ENCODE data around the gene BAMBI. TPM values are rescaled to one million over a fixed set of nuclear protein-coding genes. Genes with fewer than 3 reads are reported as not detected.

Gene BAMBI
- total RNA-seq, 6 experiments from 2014 or later = 1.6 to 2.3 (median 2.2) TPM

DNA sequence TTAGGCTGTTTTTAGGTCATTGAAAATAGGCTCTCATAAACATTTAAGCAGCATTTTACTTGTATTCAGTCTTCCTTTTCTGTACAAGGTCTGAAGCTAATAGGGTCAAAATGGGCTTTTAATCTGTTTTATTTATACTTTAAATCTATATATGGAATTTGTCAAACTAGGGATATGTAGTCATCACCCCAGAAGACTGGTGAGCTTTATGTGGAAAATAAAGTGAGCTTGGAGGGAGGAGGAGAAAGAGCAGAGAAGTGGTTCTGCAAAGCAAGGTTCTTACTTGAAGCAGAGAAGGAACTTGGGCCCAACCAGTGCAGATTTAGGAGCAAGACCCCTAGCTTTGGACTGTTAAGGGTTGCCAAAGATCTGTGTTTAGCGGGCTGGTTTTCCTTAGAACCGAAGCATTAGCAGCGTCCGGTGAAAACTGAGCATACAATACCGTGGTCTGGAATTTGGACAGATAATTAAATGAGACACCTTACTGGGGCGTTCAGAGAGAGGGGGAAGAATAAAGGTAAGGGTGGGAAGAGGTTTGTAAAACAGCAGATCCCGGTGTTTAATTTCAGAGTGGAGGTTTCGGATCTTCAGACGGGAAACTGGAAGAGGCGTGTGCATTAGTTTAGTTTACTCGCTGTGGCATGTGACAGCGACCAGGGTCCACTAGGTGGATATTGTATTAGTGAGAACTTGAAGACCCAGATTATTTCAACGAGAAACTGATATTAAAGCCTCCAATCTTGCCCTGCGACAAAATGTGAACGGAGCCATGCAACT lies 2.4 kb downstream of the BAMBI start:
- no peak overlapping the region for H3K4me3 Mint-ChIP-seq
- peaks cover 11% of the 10 kb centered on the region for H3K27me3 Mint-ChIP-seq (ENCODE audit: insufficient read depth)
- no peaks in the 10 kb centered on the region for H3K36me3 Mint-ChIP-seq (ENCODE audit: low read depth)

DNA sequence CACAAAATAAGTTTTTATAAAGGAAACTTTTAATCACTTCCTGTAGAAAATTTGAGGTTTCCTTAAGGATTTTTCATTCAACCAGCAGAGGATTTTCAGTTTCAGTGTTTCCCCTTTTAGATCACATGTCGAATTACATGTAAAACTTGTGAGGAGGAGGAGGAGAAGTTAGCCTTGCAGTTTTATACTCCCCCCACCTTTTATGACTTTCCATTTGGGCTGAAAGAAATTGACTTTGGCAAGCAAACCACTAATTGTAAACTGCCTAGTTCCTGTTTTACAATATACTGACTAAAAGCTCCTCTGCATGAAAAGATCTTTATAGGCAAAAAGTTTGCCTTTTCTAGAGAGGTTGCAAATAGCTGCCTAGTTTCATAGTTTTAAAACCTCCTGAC lies 3.0 kb downstream of the BAMBI start:
- no peak overlapping the region for H3K27ac Mint-ChIP-seq
- TF ChIP-seq, protein P1, sequence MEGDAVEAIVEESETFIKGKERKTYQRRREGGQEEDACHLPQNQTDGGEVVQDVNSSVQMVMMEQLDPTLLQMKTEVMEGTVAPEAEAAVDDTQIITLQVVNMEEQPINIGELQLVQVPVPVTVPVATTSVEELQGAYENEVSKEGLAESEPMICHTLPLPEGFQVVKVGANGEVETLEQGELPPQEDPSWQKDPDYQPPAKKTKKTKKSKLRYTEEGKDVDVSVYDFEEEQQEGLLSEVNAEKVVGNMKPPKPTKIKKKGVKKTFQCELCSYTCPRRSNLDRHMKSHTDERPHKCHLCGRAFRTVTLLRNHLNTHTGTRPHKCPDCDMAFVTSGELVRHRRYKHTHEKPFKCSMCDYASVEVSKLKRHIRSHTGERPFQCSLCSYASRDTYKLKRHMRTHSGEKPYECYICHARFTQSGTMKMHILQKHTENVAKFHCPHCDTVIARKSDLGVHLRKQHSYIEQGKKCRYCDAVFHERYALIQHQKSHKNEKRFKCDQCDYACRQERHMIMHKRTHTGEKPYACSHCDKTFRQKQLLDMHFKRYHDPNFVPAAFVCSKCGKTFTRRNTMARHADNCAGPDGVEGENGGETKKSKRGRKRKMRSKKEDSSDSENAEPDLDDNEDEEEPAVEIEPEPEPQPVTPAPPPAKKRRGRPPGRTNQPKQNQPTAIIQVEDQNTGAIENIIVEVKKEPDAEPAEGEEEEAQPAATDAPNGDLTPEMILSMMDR (IDR thresholded peaks at IDR 0.05) = no peak
- no peaks in the 10 kb centered on the region for H3K9me3 Mint-ChIP-seq
- H3K27me3 Mint-ChIP-seq (ENCODE audit: insufficient read depth) = peaks cover 8% of the 10 kb centered on the region
- H3K4me3 Mint-ChIP-seq = no peak overlapping the region
- peaks cover 8% of the 10 kb centered on the region for H3K4me1 Mint-ChIP-seq (ENCODE audit: low read depth)
- DNase-seq = no peak
- H3K36me3 Mint-ChIP-seq (ENCODE audit: low read depth) = no peaks in the 10 kb centered on the region

More for the DNA sequence above, 2.4 kb downstream of the BAMBI start:
- H3K27ac Mint-ChIP-seq = no peak overlapping the region
- no peaks in the 10 kb centered on the region for H3K9me3 Mint-ChIP-seq
- peaks cover 8% of the 10 kb centered on the region for H3K4me1 Mint-ChIP-seq (ENCODE audit: low read depth)
- TF ChIP-seq, protein P1 (IDR thresholded peaks at IDR 0.05) = peak; percentile 19; the same call in 1 of the 2 replicates
- DNase-seq = no peak

DNA sequence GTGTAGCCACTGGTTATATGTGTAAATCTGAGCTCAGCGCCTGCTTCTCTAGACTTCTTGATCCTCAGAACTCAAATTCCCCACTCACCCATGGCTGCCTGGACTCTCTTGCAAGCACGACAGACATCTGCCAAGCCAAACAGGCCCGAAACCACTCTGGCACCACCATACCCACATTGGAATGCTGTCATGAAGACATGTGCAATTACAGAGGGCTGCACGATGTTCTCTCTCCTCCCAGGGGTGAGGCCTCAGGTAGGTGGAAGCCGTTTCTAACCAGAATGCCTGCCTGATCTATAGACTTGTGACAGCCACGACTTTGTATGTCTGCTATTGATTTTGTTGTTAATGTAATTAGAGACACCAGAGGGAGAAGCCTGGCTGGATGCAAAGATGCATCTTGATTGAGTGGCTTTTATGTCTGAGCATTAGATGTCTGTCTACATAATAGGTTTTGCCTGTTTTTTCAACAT lies 4.0 kb downstream of the BAMBI start:
- Mint-ChIP-seq H3K4me1 (ENCODE audit: low read depth) (peaks cover 8% of the 10 kb centered on the region), H3K27me3 (ENCODE audit: insufficient read depth) (peaks cover 5% of the 10 kb centered on the region), H3K27ac (no peak overlapping the region), H3K4me3 (no peak overlapping the region), H3K9me3 (no peaks in the 10 kb centered on the region), H3K36me3 (ENCODE audit: low read depth) (no peaks in the 10 kb centered on the region)
- DNase-seq = no peak
- TF ChIP-seq, protein P1 (IDR thresholded peaks at IDR 0.05) = no peak

DNA sequence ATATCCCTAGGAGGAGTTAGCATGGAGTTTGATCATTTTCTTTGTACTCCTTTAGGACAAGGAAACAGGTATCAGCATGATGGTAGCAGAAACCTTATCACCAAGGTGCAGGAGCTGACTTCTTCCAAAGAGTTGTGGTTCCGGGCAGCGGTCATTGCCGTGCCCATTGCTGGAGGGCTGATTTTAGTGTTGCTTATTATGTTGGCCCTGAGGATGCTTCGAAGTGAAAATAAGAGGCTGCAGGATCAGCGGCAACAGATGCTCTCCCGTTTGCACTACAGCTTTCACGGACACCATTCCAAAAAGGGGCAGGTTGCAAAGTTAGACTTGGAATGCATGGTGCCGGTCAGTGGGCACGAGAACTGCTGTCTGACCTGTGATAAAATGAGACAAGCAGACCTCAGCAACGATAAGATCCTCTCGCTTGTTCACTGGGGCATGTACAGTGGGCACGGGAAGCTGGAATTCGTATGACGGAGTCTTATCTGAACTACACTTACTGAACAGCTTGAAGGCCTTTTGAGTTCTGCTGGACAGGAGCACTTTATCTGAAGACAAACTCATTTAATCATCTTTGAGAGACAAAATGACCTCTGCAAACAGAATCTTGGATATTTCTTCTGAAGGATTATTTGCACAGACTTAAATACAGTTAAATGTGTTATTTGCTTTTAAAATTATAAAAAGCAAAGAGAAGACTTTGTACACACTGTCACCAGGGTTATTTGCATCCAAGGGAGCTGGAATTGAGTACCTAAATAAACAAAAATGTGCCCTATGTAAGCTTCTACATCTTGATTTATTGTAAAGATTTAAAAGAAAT lies 4.8 kb downstream of the BAMBI start:
- TF ChIP-seq, protein P1 (IDR thresholded peaks at IDR 0.05) = no peak
- Mint-ChIP-seq H3K4me1 (ENCODE audit: low read depth) (peaks cover 8% of the 10 kb centered on the region), H3K27ac (no peak overlapping the region), H3K9me3 (no peaks in the 10 kb centered on the region), H3K4me3 (no peak overlapping the region), H3K36me3 (ENCODE audit: low read depth) (no peaks in the 10 kb centered on the region), H3K27me3 (ENCODE audit: insufficient read depth) (peaks cover 8% of the 10 kb centered on the region)
- no peak for DNase-seq

DNA sequence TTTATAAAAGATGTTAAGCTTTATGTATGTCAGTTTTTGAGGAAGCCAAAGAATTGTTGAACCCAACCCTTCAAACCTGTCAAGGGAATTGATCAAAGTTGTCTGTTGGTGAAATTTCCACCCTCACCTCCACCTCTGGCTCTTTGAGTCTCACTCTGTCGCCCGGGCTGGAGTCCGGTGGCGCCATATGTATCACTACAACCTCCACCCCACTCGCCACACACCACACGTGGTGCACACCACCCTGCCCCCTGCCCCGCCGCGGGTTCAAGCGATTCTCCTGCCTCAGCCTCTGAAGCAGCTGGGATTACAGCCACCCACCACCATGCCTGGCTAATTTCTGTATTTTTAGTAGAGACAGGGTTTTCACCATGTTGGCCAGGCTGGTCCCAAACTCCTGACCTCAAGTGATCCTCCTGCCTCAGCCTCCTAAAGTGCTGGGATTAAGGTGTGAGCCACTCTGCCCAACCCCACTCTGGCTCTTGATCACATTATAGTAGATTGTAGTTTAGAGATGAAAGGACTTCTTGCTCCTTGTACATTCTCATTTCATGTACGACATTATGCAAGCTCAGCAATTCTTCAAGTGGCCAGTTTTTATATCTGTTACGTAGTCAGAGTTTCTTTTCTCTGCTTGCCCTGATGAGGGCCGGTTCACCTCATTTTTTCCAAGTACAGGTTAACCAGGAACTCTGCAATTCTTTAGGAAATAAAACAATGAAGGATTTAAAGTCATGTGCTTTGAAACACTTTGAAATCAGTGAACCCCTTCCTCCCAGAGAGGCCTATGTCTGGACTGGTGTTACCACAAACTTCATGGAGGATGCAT lies 7.0 kb downstream of the BAMBI start:
- H3K9me3 Mint-ChIP-seq = no peaks in the 10 kb centered on the region
- H3K27ac Mint-ChIP-seq = no peak overlapping the region
- no peaks in the 10 kb centered on the region for H3K36me3 Mint-ChIP-seq (ENCODE audit: low read depth)
- TF ChIP-seq, protein P1 (IDR thresholded peaks at IDR 0.05) = no peak
- no peak overlapping the region for H3K4me3 Mint-ChIP-seq
- H3K27me3 Mint-ChIP-seq (ENCODE audit: insufficient read depth) = peaks cover 14% of the 10 kb centered on the region
- H3K4me1 Mint-ChIP-seq (ENCODE audit: low read depth) = no peaks in the 10 kb centered on the region
- no peak for DNase-seq
